Esophagus squamous epithelium (tissue), 4 donors: ENCODE measurements around the gene B3GNT4.

Experiments
- CTCF ChIP-seq, 6 experiments: fragments of 450-650 bp in 4 of 6; fragments of 200-600 bp in 2 of 6; sonication (generic) in 2 of 6; IDR thresholded peaks; one replicate each; pipeline ENCODE4 v1.5.1; 2016 to 2019; ENCODE audit warnings: antibody characterized with exemption in 6 of 6, mild to moderate bottlenecking in 4 of 6, moderate library complexity in 4 of 6
- POLR2A ChIP-seq, 4 donors: fragments of 450-650 bp; IDR thresholded peaks; one replicate each; pipeline ENCODE4 v1.6.1; 2017; ENCODE audit warnings: antibody characterized with exemption in 4 of 4, mild to moderate bottlenecking in 4 of 4, moderate library complexity in 3 of 4

- no peak for TF ChIP-seq POLR2A (IDR thresholded peaks at IDR 0.05)
- no peak for TF ChIP-seq CTCF (IDR thresholded peaks at IDR 0.05)
Observed at GRCh38 chr12:122192441-122192840, 11.1 kb upstream of the B3GNT4 start.
